Measurements from ENCODE around the gene C16orf92.
A peak's percentile ranks its signal among the peaks of the same experiment; 100 is the strongest.

The C16orf92 gene

GRCh38 chr16:30060346-30060745, 37.3 kb downstream of the C16orf92 start:
- no peak for DNase-seq (ENCODE audit: low spot score)

GRCh38 chr16:30060836-30061554, 38.0 kb downstream of the C16orf92 start:
- DNase-seq (ENCODE audit: low spot score) = no peak

GRCh38 chr16:30063278-30063892, 40.4 kb downstream of the C16orf92 start:
- no peak for DNase-seq (ENCODE audit: low spot score)

GRCh38 chr16:30063893-30064728, 41.1 kb downstream of the C16orf92 start:
- DNase-seq (ENCODE audit: low spot score) = peak; percentile 74

- DNase-seq (ENCODE audit: low spot score) = no peak
Measured at GRCh38 chr16:30064729-30065101, 41.7 kb downstream of the C16orf92 start.

- peak; percentile 96 for DNase-seq (ENCODE audit: low spot score)
Measured at GRCh38 chr16:30065102-30065942, 42.3 kb downstream of the C16orf92 start, which contains the start of gene ALDOA. Gene ALDOA, plus strand, starts transcription at chr16:30065760. Its CDS starts 1,138 bp downstream, at chr16:30066898.

GRCh38 chr16:30065943-30066760, 43.2 kb downstream of the C16orf92 start:
- DNase-seq (ENCODE audit: low spot score) = no peak

- no peak for DNase-seq (ENCODE audit: low spot score)
Measured at GRCh38 chr16:30066761-30067583, 44.0 kb downstream of the C16orf92 start.

GRCh38 chr16:30067584-30067916, 44.6 kb downstream of the C16orf92 start:
- DNase-seq (ENCODE audit: low spot score) = no peak

- DNase-seq (ENCODE audit: low spot score) = no peak
Measured at GRCh38 chr16:30068333-30068732, 45.3 kb downstream of the C16orf92 start.

- no peak for DNase-seq (ENCODE audit: low spot score)
Measured at GRCh38 chr16:30068750-30069610, 46.0 kb downstream of the C16orf92 start.

- DNase-seq (ENCODE audit: low spot score) = no peak
Measured at GRCh38 chr16:30069611-30070462, 46.8 kb downstream of the C16orf92 start.

GRCh38 chr16:30070490-30070889, 47.5 kb downstream of the C16orf92 start:
- no peak for DNase-seq (ENCODE audit: low spot score)
